Measurements from ENCODE around the gene LDAH.

DNA sequence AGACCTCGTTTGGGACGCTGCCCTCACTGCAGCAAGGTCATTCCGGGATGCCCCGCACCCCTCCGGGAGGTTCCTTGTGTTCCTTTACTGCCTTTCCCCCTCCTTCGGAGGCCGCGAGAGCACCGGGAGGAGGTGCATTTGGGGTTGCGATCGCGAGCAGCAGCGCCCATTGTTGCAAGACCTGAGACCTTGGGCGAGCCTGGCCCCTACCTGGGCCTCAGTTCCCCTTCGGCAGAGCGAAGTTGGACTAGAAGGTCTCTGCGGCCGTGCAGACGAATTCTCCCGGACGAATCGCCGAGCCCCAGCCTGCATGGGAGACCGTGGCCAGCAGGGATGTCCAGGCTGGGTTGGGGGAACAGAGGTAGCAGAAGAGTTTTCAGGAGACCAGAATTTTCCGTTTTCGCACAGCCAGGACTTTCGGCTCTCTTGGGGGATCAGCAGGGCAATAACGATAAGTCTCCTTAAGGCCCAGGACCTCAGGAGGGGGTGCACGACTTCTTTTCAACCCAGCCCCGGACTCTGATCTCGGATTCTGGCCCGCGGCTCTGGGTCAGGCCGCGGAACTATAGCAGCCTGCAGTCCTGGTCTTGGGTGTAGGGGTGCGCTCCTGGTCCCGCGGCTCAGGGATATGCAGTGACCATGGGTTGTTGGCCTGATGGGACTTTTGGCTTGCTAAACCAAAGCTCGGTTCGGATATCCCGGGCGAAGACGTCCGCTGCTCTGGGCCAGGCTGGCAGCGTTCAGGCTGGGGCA is 153.2 kb downstream of the LDAH start:
- TF ChIP-seq POLR2A (IDR thresholded peaks at IDR 0.05; ENCODE audit: low read depth, low read length), result no peak
- no peak for TF ChIP-seq CTCF (IDR thresholded peaks at IDR 0.05; ENCODE audit: extremely low read depth in 1 of 2, insufficient read depth in 1 of 2, low read depth in 1 of 2, low read length in 2 of 2)

All from endothelial cell of umbilical vein (primary cell).